Mesothelial cell of epicardium (in vitro differentiated cells): ENCODE measurements around the gene CAND1. TPM values are rescaled to one million over a fixed set of nuclear protein-coding genes. Genes with fewer than 3 reads are reported as not detected.

Experiments used
- DNase-seq, 2 experiments: peaks; one replicate each; pipeline ENCODE4 v3.0.0; 2021; ENCODE audit warnings: low spot score in 2 of 2; ENCODE audit not compliant: unreplicated experiment in 2 of 2
- H3K27ac Mint-ChIP-seq: 2 replicates; pipeline ENCODE4 v1.8.0; 2021; ENCODE audit warnings: mixed read lengths
- H3K27me3 Mint-ChIP-seq: 2 replicates; pipeline ENCODE4 v1.8.0; 2021; ENCODE audit warnings: low read depth, mixed read lengths
- H3K36me3 Mint-ChIP-seq: 2 replicates; pipeline ENCODE4 v1.8.0; 2021; ENCODE audit warnings: mixed read lengths
- H3K4me1 Mint-ChIP-seq: 2 replicates; pipeline ENCODE4 v1.8.0; 2021; ENCODE audit warnings: mixed read lengths
- H3K4me3 Mint-ChIP-seq: 2 replicates; pipeline ENCODE4 v1.8.0; 2021; ENCODE audit warnings: mild to moderate bottlenecking, moderate library complexity, mixed read lengths
- H3K9me3 Mint-ChIP-seq: 2 replicates; pipeline ENCODE4 v1.8.0; 2021; ENCODE audit warnings: mixed read lengths
- CTCF ChIP-seq: fragments of 200-600 bp; sonication (generic); IDR thresholded peaks from one replicate; pipeline ENCODE4 v1.5.0; 2021; ENCODE audit warnings: antibody characterized with exemption; ENCODE audit not compliant: unreplicated experiment
- total RNA-seq: library from RNA; stranded (reverse); gene quantifications from 3 replicates; pipeline ENCODE4 v1.2.1, GENCODE V29; 2021

CAND1 gene
- total RNA-seq, 1 donor from 2014 or later = 270 TPM

GRCh38 chr12:67239061-67239460, 30.1 kb upstream of the CAND1 start:
- H3K36me3 Mint-ChIP-seq = peaks cover 2% of the 10 kb centered on the region
- no peak for TF ChIP-seq CTCF
- DNase-seq = no peak
- no peak overlapping the region for H3K27ac Mint-ChIP-seq
- H3K4me3 Mint-ChIP-seq = no peak overlapping the region
- H3K4me1 Mint-ChIP-seq = no peaks in the 10 kb centered on the region
- no peaks in the 10 kb centered on the region for H3K27me3 Mint-ChIP-seq
- peaks cover 17% of the 10 kb centered on the region for H3K9me3 Mint-ChIP-seq

- Mint-ChIP-seq H3K4me3 (no peak overlapping the region), H3K27ac (no peak overlapping the region), H3K36me3 (no peaks in the 10 kb centered on the region), H3K9me3 (no peaks in the 10 kb centered on the region), H3K27me3 (no peaks in the 10 kb centered on the region), H3K4me1 (no peaks in the 10 kb centered on the region)
- TF ChIP-seq CTCF = no peak
- DNase-seq = no peak
Measured at GRCh38 chr12:67241482-67241881, 27.7 kb upstream of the CAND1 start.

- H3K4me1 Mint-ChIP-seq = no peaks in the 10 kb centered on the region
- no peaks in the 10 kb centered on the region for H3K9me3 Mint-ChIP-seq
- peaks cover 4% of the 10 kb centered on the region for H3K27me3 Mint-ChIP-seq
- no peak for DNase-seq
- no peak for TF ChIP-seq CTCF
- no peak overlapping the region for H3K4me3 Mint-ChIP-seq
- H3K27ac Mint-ChIP-seq = no peak overlapping the region
- no peaks in the 10 kb centered on the region for H3K36me3 Mint-ChIP-seq
Measured at GRCh38 chr12:67243260-67243659, 25.9 kb upstream of the CAND1 start.

GRCh38 chr12:67245571-67245970, 23.6 kb upstream of the CAND1 start:
- Mint-ChIP-seq H3K4me3 (no peak overlapping the region), H3K9me3 (no peaks in the 10 kb centered on the region), H3K36me3 (no peaks in the 10 kb centered on the region), H3K27me3 (peaks cover 7% of the 10 kb centered on the region), H3K4me1 (no peaks in the 10 kb centered on the region), H3K27ac (no peak overlapping the region)
- TF ChIP-seq CTCF = no peak
- DNase-seq = no peak

GRCh38 chr12:67251012-67251411, 18.1 kb upstream of the CAND1 start:
- H3K4me3 Mint-ChIP-seq = no peak overlapping the region
- no peaks in the 10 kb centered on the region for H3K4me1 Mint-ChIP-seq
- no peak for DNase-seq
- H3K36me3 Mint-ChIP-seq = no peaks in the 10 kb centered on the region
- H3K27me3 Mint-ChIP-seq = peaks cover 9% of the 10 kb centered on the region
- no peak overlapping the region for H3K27ac Mint-ChIP-seq
- H3K9me3 Mint-ChIP-seq = no peaks in the 10 kb centered on the region
- TF ChIP-seq CTCF = no peak

GRCh38 chr12:67254372-67255026, 14.7 kb upstream of the CAND1 start:
- H3K27me3 Mint-ChIP-seq = peaks cover 6% of the 10 kb centered on the region
- H3K4me3 Mint-ChIP-seq = no peak overlapping the region
- no peaks in the 10 kb centered on the region for H3K36me3 Mint-ChIP-seq
- no peak for DNase-seq
- H3K27ac Mint-ChIP-seq = no peak overlapping the region
- no peak for TF ChIP-seq CTCF
- H3K9me3 Mint-ChIP-seq = no peaks in the 10 kb centered on the region
- H3K4me1 Mint-ChIP-seq = peaks cover 2% of the 10 kb centered on the region
